A549 (cell line): ENCODE results near the gene PATJ.

ENCODE experiments used
- CEBPB ChIP-seq, 2 experiments: fragments of >200 bp in 1 of 2; sonication (Bioruptor Twin) in 1 of 2; formaldehyde crosslinking in 1 of 2; IDR thresholded peaks; 2 replicates each; pipeline ENCODE4 v1.6.1; 2012 to 2016
- KDM1A ChIP-seq: fragments of 200-600 bp; sonication (generic); IDR thresholded peaks from 2 replicates; pipeline ENCODE4 v1.6.1; 2016; ENCODE audit warnings: low read depth, mild to moderate bottlenecking
- NFE2L2 ChIP-seq: fragments of 150-350 bp; conservative IDR thresholded peaks from 2 replicates; pipeline ENCODE4 v1.6.1; 2014; ENCODE audit warnings: low read length
- RAD21 ChIP-seq, 2 experiments: fragments of >200 bp in 1 of 2; sonication (Bioruptor Twin) in 1 of 2; formaldehyde crosslinking in 1 of 2; IDR thresholded peaks in 1 of 2; conservative IDR thresholded peaks in 1 of 2; 2 replicates in 1 of 2; 3 replicates in 1 of 2; pipeline ENCODE4 v1.6.1; 2012 to 2018; ENCODE audit warnings: inconsistent platforms in 1 of 2
- RFX5 ChIP-seq: fragments of 450-650 bp; IDR thresholded peaks from 2 replicates; pipeline ENCODE4 v1.7.1; 2014; ENCODE audit warnings: antibody characterized with exemption, mild to moderate bottlenecking, moderate library complexity
- TF ChIP-seq, protein P1 (sequence below): fragments of >200 bp; sonication (Bioruptor Twin); formaldehyde crosslinking; IDR thresholded peaks from 3 replicates; pipeline ENCODE4 v1.5.1; 2016
- TF ChIP-seq, protein P2 (sequence below): fragments of 250-450 bp; sonication (Bioruptor Pico); IDR thresholded peaks from 2 replicates; pipeline ENCODE4 v1.5.0; 2020; ENCODE audit warnings: low read depth, mild to moderate bottlenecking, moderate library complexity

DNA sequence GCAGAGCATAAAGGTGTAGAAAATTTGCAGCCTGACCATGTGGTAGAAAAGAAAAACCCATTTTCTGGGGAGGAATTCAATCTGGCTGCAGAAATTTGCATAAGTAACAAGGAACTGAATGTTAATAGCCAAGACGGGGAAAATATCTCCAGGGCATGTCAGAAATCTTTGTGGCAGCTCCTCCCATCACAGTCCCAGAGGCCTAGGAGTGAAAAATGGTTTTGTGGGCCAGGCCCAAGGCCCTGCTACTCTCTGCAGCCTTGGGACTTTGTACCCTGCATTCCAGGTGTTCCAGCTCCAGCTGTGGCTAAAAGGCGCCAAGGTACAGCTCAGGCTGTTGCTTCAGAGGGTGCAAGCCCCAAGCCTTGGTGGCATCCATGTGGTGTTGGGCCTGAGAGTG is 152.9 kb downstream of the PATJ start:
- TF ChIP-seq, protein P1, sequence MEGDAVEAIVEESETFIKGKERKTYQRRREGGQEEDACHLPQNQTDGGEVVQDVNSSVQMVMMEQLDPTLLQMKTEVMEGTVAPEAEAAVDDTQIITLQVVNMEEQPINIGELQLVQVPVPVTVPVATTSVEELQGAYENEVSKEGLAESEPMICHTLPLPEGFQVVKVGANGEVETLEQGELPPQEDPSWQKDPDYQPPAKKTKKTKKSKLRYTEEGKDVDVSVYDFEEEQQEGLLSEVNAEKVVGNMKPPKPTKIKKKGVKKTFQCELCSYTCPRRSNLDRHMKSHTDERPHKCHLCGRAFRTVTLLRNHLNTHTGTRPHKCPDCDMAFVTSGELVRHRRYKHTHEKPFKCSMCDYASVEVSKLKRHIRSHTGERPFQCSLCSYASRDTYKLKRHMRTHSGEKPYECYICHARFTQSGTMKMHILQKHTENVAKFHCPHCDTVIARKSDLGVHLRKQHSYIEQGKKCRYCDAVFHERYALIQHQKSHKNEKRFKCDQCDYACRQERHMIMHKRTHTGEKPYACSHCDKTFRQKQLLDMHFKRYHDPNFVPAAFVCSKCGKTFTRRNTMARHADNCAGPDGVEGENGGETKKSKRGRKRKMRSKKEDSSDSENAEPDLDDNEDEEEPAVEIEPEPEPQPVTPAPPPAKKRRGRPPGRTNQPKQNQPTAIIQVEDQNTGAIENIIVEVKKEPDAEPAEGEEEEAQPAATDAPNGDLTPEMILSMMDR = no peak
- TF ChIP-seq NFE2L2 (no peak), CEBPB (IDR thresholded peaks at IDR 0.05) (no peak), RAD21 (conservative IDR thresholded peaks at IDR 0.05 in 1 of 2, IDR thresholded peaks at IDR 0.05 in 1 of 2) (no peak), RFX5 (no peak), KDM1A (no peak)
- TF ChIP-seq, protein P2, sequence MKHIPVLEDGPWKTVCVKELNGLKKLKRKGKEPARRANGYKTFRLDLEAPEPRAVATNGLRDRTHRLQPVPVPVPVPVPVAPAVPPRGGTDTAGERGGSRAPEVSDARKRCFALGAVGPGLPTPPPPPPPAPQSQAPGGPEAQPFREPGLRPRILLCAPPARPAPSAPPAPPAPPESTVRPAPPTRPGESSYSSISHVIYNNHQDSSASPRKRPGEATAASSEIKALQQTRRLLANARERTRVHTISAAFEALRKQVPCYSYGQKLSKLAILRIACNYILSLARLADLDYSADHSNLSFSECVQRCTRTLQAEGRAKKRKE = no peak
